K562 (cell line): ENCODE results near the gene ADCY4. TPM values are rescaled to one million over a fixed set of nuclear protein-coding genes. Genes with fewer than 3 reads are reported as not detected.
A peak's percentile ranks its signal among the peaks of the same experiment; 100 is the strongest.

ENCODE experiments used
- ATAC-seq: fragments of 200-7000 bp; cut with Tn5 transposase; 3 replicates; pipeline ENCODE4 v1.9.1; 2020; ENCODE audit warnings: moderate library complexity
- BruUV-seq: library from RNA; stranded (reverse); fragments of 400-500 nt; replicated peaks from 2 replicates; lab custom pipeline; 2021; lab: Mats Ljungman, UMichigan
- CTCF ChIA-PET: fragments of 300-600 bp; formaldehyde crosslinking; extraction: SDS; loops from one replicate; lab custom pipeline; 2021; ENCODE audit warnings: low intra/inter-chr PET ratio; lab: Yijun Ruan, JAX
- POLR2A ChIA-PET: fragments of 300-600, 350-650 bp; sonication (Branson Sonifier 250); formaldehyde crosslinking; extraction: SDS; loops from one replicate; lab custom pipeline; 2021; ENCODE audit warnings: antibody characterized with exemption, inconsistent platforms; lab: Yijun Ruan, JAX
- DNase-seq, 4 experiments: peaks; one replicate each; pipeline versions ENCODE4 v3.0.0 to v3.0.0-alpha.2; 2011 to 2018; ENCODE audit warnings: low spot score in 3 of 4, mixed read lengths in 3 of 4; ENCODE audit errors: extremely low read depth in 1 of 4
- FAIRE-seq: peaks from 2 replicates; lab custom pipeline; 2011; peaks lifted over from hg19 to GRCh38; lab: Jason Lieb, UNC
- H2AFZ ChIP-seq: 2 replicates; pipeline ENCODE4 v1.6.0; 2011; ENCODE audit warnings: low read depth, low read length, control low read depth, inconsistent platforms
- H3K27ac ChIP-seq: fragments of 200-600 bp; 3 replicates; pipeline ENCODE4 v1.8.0; 2011; ENCODE audit warnings: low read depth, mild to moderate bottlenecking, control low read depth, inconsistent platforms, low read length, moderate library complexity, mixed read lengths; ENCODE audit errors: extremely low read depth
- H3K27me3 ChIP-seq, 2 experiments: fragments of 300-600 bp in 1 of 2; 2 replicates in 1 of 2; 3 replicates in 1 of 2; pipeline versions ENCODE4 v1.6.0 to v1.8.0; 2011; ENCODE audit warnings: inconsistent platforms in 2 of 2, low read length in 2 of 2, mild to moderate bottlenecking in 1 of 2, mixed read lengths in 1 of 2, moderate library complexity in 1 of 2; ENCODE audit not compliant: control insufficient read depth in 2 of 2, insufficient read depth in 2 of 2
- H3K36me3 ChIP-seq: fragments of 300-600 bp; 3 replicates; pipeline ENCODE4 v1.8.0; 2011; ENCODE audit warnings: mild to moderate bottlenecking, low read length, inconsistent platforms; ENCODE audit not compliant: control insufficient read depth, insufficient read depth
- H3K4me1 ChIP-seq, 2 experiments: fragments of 200-600 bp in 1 of 2; replicated peaks in 1 of 2; 2 replicates in 1 of 2; 3 replicates in 1 of 2; pipeline versions ENCODE4 v1.5.1 to v1.8.0; 2011; ENCODE audit warnings: inconsistent platforms in 2 of 2, low read length in 2 of 2, mild to moderate bottlenecking in 1 of 2, mixed read lengths in 1 of 2, moderate library complexity in 1 of 2; ENCODE audit not compliant: control insufficient read depth in 2 of 2, insufficient read depth in 2 of 2
- H3K4me2 ChIP-seq: 2 replicates; pipeline ENCODE4 v1.6.1; 2011; ENCODE audit warnings: low read length, control low read depth, inconsistent platforms, mixed read lengths; ENCODE audit not compliant: insufficient read depth
- H3K4me3 ChIP-seq: fragments of 200-600 bp; sonication (generic), shearing (Covaris generic); 2 replicates; pipeline ENCODE4 v1.5.1; 2016; ENCODE audit warnings: control low read depth, inconsistent platforms
- H3K79me2 ChIP-seq: fragments of 200-600 bp; 3 replicates; pipeline ENCODE4 v1.8.0; 2011; ENCODE audit warnings: low read length, inconsistent platforms; ENCODE audit not compliant: control insufficient read depth, insufficient read depth
- H3K9ac ChIP-seq, 2 experiments: 2 replicates each; pipeline versions ENCODE4 v1.6.0 to v1.6.1; 2011; ENCODE audit warnings: low read depth in 2 of 2, low read length in 2 of 2, control low read depth in 1 of 2, inconsistent platforms in 1 of 2, mild to moderate bottlenecking in 1 of 2, mixed read lengths in 1 of 2; ENCODE audit not compliant: insufficient read depth in 1 of 2
- H3K9me1 ChIP-seq: one replicate; pipeline ENCODE4 v1.6.0; 2011; ENCODE audit warnings: inconsistent platforms, mild to moderate bottlenecking, low read length, moderate library complexity; ENCODE audit not compliant: control insufficient read depth, insufficient read depth
- H3K9me3 ChIP-seq: replicated peaks from 2 replicates; pipeline ENCODE4 v1.5.1; 2011; ENCODE audit warnings: low read depth, low read length, inconsistent platforms; ENCODE audit not compliant: control insufficient read depth, insufficient read depth
- H4K20me1 ChIP-seq: replicated peaks from 2 replicates; pipeline ENCODE4 v1.6.1; 2011; ENCODE audit warnings: low read length, inconsistent platforms, mixed read lengths; ENCODE audit not compliant: control insufficient read depth, insufficient read depth
- CAMTA2 ChIP-seq: fragments of 250-450 bp; sonication (Bioruptor Pico); conservative IDR thresholded peaks from 2 replicates; pipeline ENCODE4 v1.5.1; 2022
- CXXC5 ChIP-seq: fragments of 250-450 bp; sonication (Bioruptor Pico); IDR thresholded peaks from 2 replicates; pipeline ENCODE4 v1.8.0; 2022; ENCODE audit warnings: inconsistent platforms, mild to moderate bottlenecking, moderate library complexity
- HNRNPL ChIP-seq: fragments of 200-400 bp; formaldehyde crosslinking; IDR thresholded peaks from 2 replicates; pipeline ENCODE4 v1.6.1; 2017; ENCODE audit warnings: low read depth, mild to moderate bottlenecking, low read length
- NCOR1 ChIP-seq: fragments of 450-650 bp; IDR thresholded peaks from 2 replicates; pipeline ENCODE4 v1.6.1; 2016; ENCODE audit warnings: mild to moderate bottlenecking, moderate library complexity
- NFYB ChIP-seq: IDR thresholded peaks from 2 replicates; pipeline ENCODE4 v1.6.1; 2011; ENCODE audit warnings: mild to moderate bottlenecking, moderate library complexity; ENCODE audit not compliant: insufficient read length; ENCODE audit errors: extremely low read depth
- PHF8 ChIP-seq: fragments of 200-600 bp; sonication (generic); IDR thresholded peaks from 2 replicates; pipeline ENCODE4 v1.6.1; 2012; ENCODE audit warnings: mixed run types, mild to moderate bottlenecking, inconsistent platforms, low read length, moderate library complexity, borderline replicate concordance
- SMARCB1 ChIP-seq: IDR thresholded peaks from 2 replicates; pipeline ENCODE4 v1.6.1; 2011; ENCODE audit warnings: improper control_type of control experiment, low read depth; ENCODE audit not compliant: insufficient read length
- ZFP91 ChIP-seq: sonication (generic); formaldehyde crosslinking; IDR thresholded peaks from 2 replicates; pipeline ENCODE4 v1.8.0; 2022; ENCODE audit warnings: mild to moderate bottlenecking, missing genetic modification reagents
- ZNF232 ChIP-seq: sonication (generic); formaldehyde crosslinking; IDR thresholded peaks from 2 replicates; pipeline ENCODE4 v1.8.0; 2022; ENCODE audit warnings: mild to moderate bottlenecking, missing genetic modification reagents
- ZNF384 ChIP-seq: IDR thresholded peaks from 2 replicates; pipeline ENCODE4 v1.6.1; 2012; ENCODE audit warnings: low read depth, low read length, improper control_type of control experiment
- WGBS: fragments of 100-300 bp; shearing (Covaris generic); methylation state at CpG from one replicate; pipeline ENCODE4 v1.1.6; 2016; ENCODE audit warnings: low coverage, mixed read lengths; ENCODE audit not compliant: insufficient coverage; ENCODE audit errors: missing lambda C conversion rate; 5-methylcytosine and 5-hydroxymethylcytosine counted together
- in situ Hi-C: fragments of 300-500 bp; cut with MboI; formaldehyde crosslinking; loops from 4 replicates; pipeline ENCODE4 v1.15.0; 2018; ENCODE audit warnings: inconsistent platforms, mixed read lengths
- intact Hi-C: fragments of 100-400 bp; cut with micrococcal nuclease; formaldehyde crosslinking; loops from 2 replicates; pipeline ENCODE4 v1.14.2; 2022
- polyA plus RNA-seq, 8 experiments: library from polyadenylated mRNA; depleted of rRNA in 4 of 8; stranded (reverse) in 5 of 8; unstranded in 3 of 8; fragments of >200 nt; fragmentation: Nextera tagmentation in 2 of 8; fragmentation: Illumina TruSeq in 1 of 8; extraction: Ambion mirVana in 2 of 8; extraction: Trizol in 1 of 8; gene quantifications; 2 replicates each; pipeline versions ENCODE4 v1.2.1 to v1.2.3, GENCODE V29; 2011 to 2014; ENCODE audit warnings: inconsistent platforms in 1 of 8, missing spikeins in 1 of 8
- total RNA-seq, 7 experiments: library from RNA; depleted of rRNA in 6 of 7; stranded (reverse); fragments of >200 nt in 6 of 7; fragmentation: Illumina TruSeq in 2 of 7; extraction: Trizol in 2 of 7; gene quantifications; 2 replicates each; pipeline versions ENCODE4 v1.2.1 to v1.2.3, GENCODE V29; 2011 to 2021; ENCODE audit warnings: low replicate concordance in 1 of 7

The ADCY4 gene
- total and polyA plus RNA-seq, 9 of the 15 experiments (the other 6 are each of a cell fraction or from before 2014, with no cell fraction given), result 0.04 to 0.31 (median 0.15) TPM; not detected in 2

GRCh38 chr14:24368212-24368561 lies 33.3 kb upstream of the ADCY4 start:
- H3K9me3 ChIP-seq, result no peaks in the 10 kb centered on the region
- H3K27me3 ChIP-seq, result no peaks in the 10 kb centered on the region
- no peaks in the 10 kb centered on the region for H3K79me2 ChIP-seq
- no peaks in the 10 kb centered on the region for H4K20me1 ChIP-seq
- in situ Hi-C loops (no loop called here), intact Hi-C loops (loop anchor here (5.0 kb wide), 1 partner anchor 36 kb away; no protein-coding TSS in a partner anchor)
- POLR2A ChIA-PET, result no interaction called here
- TF ChIP-seq PHF8 (0 out of 2 replicates have a peak, but pooled peaks have one; percentile 12), ZNF232 (no peak)
- peak overlapping the region; percentile 41 to 71; a peak in 2 of 4 replicates for H3K9ac ChIP-seq
- no TSS peak for BruUV-seq
- FAIRE-seq, result no peak
- peak overlapping the region; percentile 21 for H3K4me2 ChIP-seq
- no peaks in the 10 kb centered on the region for H3K9me1 ChIP-seq
- DNase-seq, result no peak
- peaks cover 12 to 49% of the 10 kb centered on the region in 2 experiments; a peak in 4 of 5 replicates for H3K4me1 ChIP-seq
- peak overlapping the region; percentile 79 for H2AFZ ChIP-seq
- no peak overlapping the region for H3K27ac ChIP-seq
- H3K36me3 ChIP-seq, result no peaks in the 10 kb centered on the region
- CTCF ChIA-PET, result no interaction called here
- WGBS, result 0% methylated on average over 1 of the region's 15 CpGs
- ATAC-seq, result no peak
- peak overlapping the region; percentile 32 for H3K4me3 ChIP-seq

GRCh38 chr14:24367514-24368211 lies 32.8 kb upstream of the ADCY4 start, which contains the start of gene NFATC4:
Gene NFATC4 (plus strand): TSS chr14:24368184. CDS start chr14:24368341, 157 bp downstream.
- Histone ChIP-seq H3K4me1 (peaks cover 12 to 49% of the 10 kb centered on the region in 2 experiments; a peak in 4 of 5 replicates), H3K27me3 (no peaks in the 10 kb centered on the region), H3K9me3 (no peaks in the 10 kb centered on the region), H2AFZ (peak within 1 kb of the TSS; percentile 79), H3K36me3 (no peaks in the 10 kb centered on the region), H3K9me1 (no peaks in the 10 kb centered on the region), H3K27ac (peak within 1 kb of the TSS; percentile 69), H3K4me3 (peak within 1 kb of the TSS; percentile 43), H3K79me2 (no peaks in the 10 kb centered on the region), H3K9ac (peak within 1 kb of the TSS; percentile 41 to 84; a peak in 3 of 4 replicates), H3K4me2 (peak within 1 kb of the TSS; percentile 58), H4K20me1 (no peaks in the 10 kb centered on the region)
- in situ Hi-C loops (no loop called here), intact Hi-C loops (loop anchor here (5.0 kb wide), 1 partner anchor 35 kb away; no protein-coding TSS in a partner anchor)
- 5% methylated on average over 6 of the region's 21 CpGs for whole genome bisulfite sequencing
- BruUV-seq, result no TSS peak
- peak; percentile 61 for ATAC-seq
- ChIA-PET POLR2A (no interaction called here), CTCF (no interaction called here)
- peak; percentile 66 to 76 (median 68) for DNase-seq
- no peak for FAIRE-seq
- no peak for TF ChIP-seq NCOR1
- peak; percentile 84 for TF ChIP-seq ZFP91 (CRISPR knock-in tag)
- peak; percentile 81 for TF ChIP-seq ZNF384
- peak; percentile 77 for TF ChIP-seq NFYB
- TF ChIP-seq CAMTA2 (CRISPR knock-in tag), result no peak
- TF ChIP-seq SMARCB1, result no peak
- TF ChIP-seq CXXC5 (CRISPR knock-in tag), result peak; percentile 75
- no peak for TF ChIP-seq HNRNPL
